Ishikawa (cell line): ENCODE results near the gene IBTK.
A peak's percentile ranks its signal among the peaks of the same experiment; 100 is the strongest.

ENCODE experiments used
- CEBPB ChIP-seq: IDR thresholded peaks from 2 replicates; pipeline ENCODE4 v1.6.1; 2012
- CREB1 ChIP-seq: IDR thresholded peaks from 2 replicates; pipeline ENCODE4 v1.6.1; 2012; ENCODE audit warnings: low read depth
- EGR1 ChIP-seq: IDR thresholded peaks from 2 replicates; pipeline ENCODE4 v1.6.1; 2012
- EP300 ChIP-seq: IDR thresholded peaks from 2 replicates; pipeline ENCODE4 v1.6.1; 2012; ENCODE audit warnings: borderline replicate concordance
- FOXM1 ChIP-seq: IDR thresholded peaks from 2 replicates; pipeline ENCODE4 v1.6.1; 2012; ENCODE audit warnings: low read depth, borderline replicate concordance
- NFIC ChIP-seq: IDR thresholded peaks from 2 replicates; pipeline ENCODE4 v1.6.1; 2012
- RAD21 ChIP-seq: IDR thresholded peaks from 2 replicates; pipeline ENCODE4 v1.6.1; 2012; ENCODE audit warnings: low read depth
- TAF1 ChIP-seq: IDR thresholded peaks from 2 replicates; pipeline ENCODE4 v1.6.1; 2012; ENCODE audit warnings: low read depth, mild to moderate bottlenecking
- TCF12 ChIP-seq: IDR thresholded peaks from 2 replicates; pipeline ENCODE4 v1.6.1; 2012; ENCODE audit warnings: low read depth
- TEAD4 ChIP-seq: IDR thresholded peaks from 2 replicates; pipeline ENCODE4 v1.6.1; 2012
- YY1 ChIP-seq: IDR thresholded peaks from 2 replicates; pipeline ENCODE4 v1.6.1; 2012; ENCODE audit warnings: low read depth
- ZBTB7A ChIP-seq: IDR thresholded peaks from 2 replicates; pipeline ENCODE4 v1.6.1; 2012; ENCODE audit warnings: low read depth
- TF ChIP-seq, protein P1 (sequence below): IDR thresholded peaks from 2 replicates; pipeline ENCODE4 v1.6.1; 2012; ENCODE audit warnings: low read depth, mild to moderate bottlenecking
- TF ChIP-seq, protein P2 (sequence below): IDR thresholded peaks from 2 replicates; pipeline ENCODE4 v1.6.1; 2012
- TF ChIP-seq, protein P3 (sequence below): IDR thresholded peaks from 2 replicates; pipeline ENCODE4 v1.6.1; 2012

IBTK gene

DNA sequence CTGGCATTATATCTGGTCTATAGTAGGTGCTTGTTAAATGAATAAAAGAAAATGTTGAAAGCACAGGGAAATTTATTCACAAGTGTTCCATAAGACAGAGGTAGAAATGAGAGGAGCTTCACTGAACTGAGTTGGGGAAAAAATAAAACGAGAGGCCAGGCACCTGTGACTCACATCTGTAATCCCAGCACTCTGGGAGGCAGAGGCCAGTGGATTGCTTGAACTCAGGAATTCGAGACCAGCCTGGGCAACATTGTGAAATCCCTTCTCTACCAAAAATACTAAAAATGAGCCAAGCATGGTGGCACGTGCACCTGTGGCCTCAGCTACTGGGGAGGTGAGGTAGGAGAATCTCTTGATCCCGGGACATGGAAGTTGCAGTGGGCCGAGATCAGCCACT lies 28.1 kb upstream of the IBTK start:
- TF ChIP-seq TAF1, result no peak
- no peak for TF ChIP-seq ZBTB7A
- TF ChIP-seq YY1, result no peak
- TF ChIP-seq, protein P1, sequence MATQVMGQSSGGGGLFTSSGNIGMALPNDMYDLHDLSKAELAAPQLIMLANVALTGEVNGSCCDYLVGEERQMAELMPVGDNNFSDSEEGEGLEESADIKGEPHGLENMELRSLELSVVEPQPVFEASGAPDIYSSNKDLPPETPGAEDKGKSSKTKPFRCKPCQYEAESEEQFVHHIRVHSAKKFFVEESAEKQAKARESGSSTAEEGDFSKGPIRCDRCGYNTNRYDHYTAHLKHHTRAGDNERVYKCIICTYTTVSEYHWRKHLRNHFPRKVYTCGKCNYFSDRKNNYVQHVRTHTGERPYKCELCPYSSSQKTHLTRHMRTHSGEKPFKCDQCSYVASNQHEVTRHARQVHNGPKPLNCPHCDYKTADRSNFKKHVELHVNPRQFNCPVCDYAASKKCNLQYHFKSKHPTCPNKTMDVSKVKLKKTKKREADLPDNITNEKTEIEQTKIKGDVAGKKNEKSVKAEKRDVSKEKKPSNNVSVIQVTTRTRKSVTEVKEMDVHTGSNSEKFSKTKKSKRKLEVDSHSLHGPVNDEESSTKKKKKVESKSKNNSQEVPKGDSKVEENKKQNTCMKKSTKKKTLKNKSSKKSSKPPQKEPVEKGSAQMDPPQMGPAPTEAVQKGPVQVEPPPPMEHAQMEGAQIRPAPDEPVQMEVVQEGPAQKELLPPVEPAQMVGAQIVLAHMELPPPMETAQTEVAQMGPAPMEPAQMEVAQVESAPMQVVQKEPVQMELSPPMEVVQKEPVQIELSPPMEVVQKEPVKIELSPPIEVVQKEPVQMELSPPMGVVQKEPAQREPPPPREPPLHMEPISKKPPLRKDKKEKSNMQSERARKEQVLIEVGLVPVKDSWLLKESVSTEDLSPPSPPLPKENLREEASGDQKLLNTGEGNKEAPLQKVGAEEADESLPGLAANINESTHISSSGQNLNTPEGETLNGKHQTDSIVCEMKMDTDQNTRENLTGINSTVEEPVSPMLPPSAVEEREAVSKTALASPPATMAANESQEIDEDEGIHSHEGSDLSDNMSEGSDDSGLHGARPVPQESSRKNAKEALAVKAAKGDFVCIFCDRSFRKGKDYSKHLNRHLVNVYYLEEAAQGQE, result no peak
- no peak for TF ChIP-seq EGR1
- no peak for TF ChIP-seq FOXM1
- no peak for TF ChIP-seq TEAD4
- no peak for TF ChIP-seq EP300
- TF ChIP-seq, protein P2, sequence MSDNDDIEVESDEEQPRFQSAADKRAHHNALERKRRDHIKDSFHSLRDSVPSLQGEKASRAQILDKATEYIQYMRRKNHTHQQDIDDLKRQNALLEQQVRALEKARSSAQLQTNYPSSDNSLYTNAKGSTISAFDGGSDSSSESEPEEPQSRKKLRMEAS, result no peak
- no peak for TF ChIP-seq NFIC
- TF ChIP-seq RAD21, result no peak
- TF ChIP-seq, protein P3, sequence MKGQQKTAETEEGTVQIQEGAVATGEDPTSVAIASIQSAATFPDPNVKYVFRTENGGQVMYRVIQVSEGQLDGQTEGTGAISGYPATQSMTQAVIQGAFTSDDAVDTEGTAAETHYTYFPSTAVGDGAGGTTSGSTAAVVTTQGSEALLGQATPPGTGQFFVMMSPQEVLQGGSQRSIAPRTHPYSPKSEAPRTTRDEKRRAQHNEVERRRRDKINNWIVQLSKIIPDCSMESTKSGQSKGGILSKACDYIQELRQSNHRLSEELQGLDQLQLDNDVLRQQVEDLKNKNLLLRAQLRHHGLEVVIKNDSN, result no peak
- TF ChIP-seq CREB1, result no peak
- no peak for TF ChIP-seq CEBPB
- TF ChIP-seq TCF12, result no peak

DNA sequence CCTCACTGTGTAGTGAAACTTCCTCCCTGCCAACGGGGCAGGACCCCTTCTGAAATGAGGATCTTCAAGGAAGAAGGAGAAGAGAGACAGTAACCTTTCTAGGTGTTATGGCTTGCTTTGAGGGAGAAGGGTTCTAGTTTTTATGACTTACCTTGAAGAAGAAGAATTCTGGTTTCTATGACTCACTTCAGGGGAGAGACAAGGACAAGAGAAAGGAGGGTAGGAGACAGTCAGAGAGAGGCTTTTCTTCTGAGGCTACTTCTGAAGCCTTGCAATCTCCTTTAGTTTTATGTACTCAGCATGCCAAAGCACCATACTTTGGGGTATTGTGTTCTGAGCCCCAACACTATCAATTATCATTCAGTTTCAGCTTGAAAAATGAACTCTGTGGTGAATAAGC lies 25.8 kb upstream of the IBTK start:
- TF ChIP-seq ZBTB7A, result no peak
- TF ChIP-seq, protein P2, result no peak
- TF ChIP-seq FOXM1, result no peak
- TF ChIP-seq EP300, result no peak
- TF ChIP-seq, protein P3, result no peak
- no peak for TF ChIP-seq TEAD4
- TF ChIP-seq, protein P1, result no peak
- no peak for TF ChIP-seq RAD21

DNA sequence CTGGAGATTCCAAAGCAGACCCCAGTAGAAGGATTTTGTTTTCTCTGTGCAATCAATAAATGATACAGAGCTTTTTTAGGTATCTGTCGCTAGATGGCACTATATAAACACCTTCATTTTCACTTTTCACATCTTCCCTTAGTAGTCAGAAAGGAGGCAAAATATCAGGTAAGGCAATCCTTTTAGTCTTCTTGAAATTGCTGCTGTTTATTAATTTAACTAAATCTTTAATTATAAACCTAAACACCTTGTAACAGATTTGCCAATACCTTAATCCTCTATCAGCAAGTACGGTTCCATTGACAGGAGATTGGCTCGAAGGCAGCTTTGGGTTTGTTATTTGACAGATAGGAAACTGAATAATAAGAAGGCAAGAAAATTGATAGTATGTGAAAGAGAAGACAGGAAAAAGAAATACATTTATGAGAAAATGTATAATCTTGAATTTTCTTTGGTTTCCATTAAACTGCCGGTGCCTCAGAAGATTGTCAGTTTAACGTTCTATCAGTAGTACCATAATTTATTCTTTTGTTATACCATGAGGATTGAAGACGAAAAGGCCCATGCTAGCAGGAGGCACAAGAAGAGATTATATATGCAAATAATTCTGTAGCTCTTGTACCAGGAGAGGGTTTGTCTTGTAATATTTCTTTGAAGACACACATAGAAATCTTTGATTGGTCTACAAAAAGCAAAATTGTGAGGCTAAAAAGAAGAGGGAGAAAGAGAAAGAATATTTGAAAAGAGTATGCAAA lies 23.5 kb upstream of the IBTK start:
- TF ChIP-seq NFIC (no peak), RAD21 (peak; percentile 73), YY1 (no peak), FOXM1 (no peak)

DNA sequence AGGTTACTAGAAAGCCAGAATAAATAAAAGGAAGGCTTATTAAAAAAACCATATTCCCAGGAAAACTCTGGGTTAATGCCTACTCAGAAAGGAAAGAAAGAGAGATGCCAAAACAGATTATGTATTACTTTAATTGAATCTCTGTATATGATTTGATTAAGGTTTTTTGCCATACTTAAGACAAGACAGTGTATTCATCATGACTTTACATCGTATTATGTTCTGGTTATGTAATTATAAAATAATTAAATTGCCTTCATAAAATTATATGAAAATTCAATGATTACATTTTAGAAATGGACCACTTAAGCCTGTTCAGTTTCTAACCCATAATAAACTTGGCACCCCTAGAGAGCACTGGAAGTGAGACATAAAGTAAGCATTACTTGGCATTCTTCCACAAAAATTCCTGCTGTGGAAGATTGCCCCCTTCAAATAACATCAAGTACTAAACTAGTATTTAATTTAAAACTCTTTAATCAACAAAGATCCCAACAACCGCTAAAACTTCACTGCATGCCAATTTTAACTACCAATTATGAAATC lies 20.8 kb upstream of the IBTK start:
- TF ChIP-seq YY1 (no peak), ZBTB7A (no peak), RAD21 (no peak), EGR1 (no peak), NFIC (no peak), TAF1 (no peak), EP300 (no peak), CEBPB (no peak), TEAD4 (no peak), CREB1 (no peak), FOXM1 (no peak), TCF12 (no peak)
- TF ChIP-seq, protein P3, result no peak
- TF ChIP-seq, protein P2, result no peak
- TF ChIP-seq, protein P1, result no peak
